K562 (cell line): Measurements from ENCODE around the gene RAP1A. TPM values are rescaled to one million over a fixed set of nuclear protein-coding genes. Genes with fewer than 3 reads are reported as not detected.
A peak's percentile ranks its signal among the peaks of the same experiment; 100 is the strongest.

Experiments
- CREB3 ChIP-seq: fragments of 450-650 bp; conservative IDR thresholded peaks from 2 replicates; pipeline ENCODE4 v1.6.1; 2016; ENCODE audit warnings: missing genetic modification characterization, low read depth, mild to moderate bottlenecking, missing compliant biosample characterization, moderate library complexity
- DEAF1 ChIP-seq: fragments of 450-650 bp; formaldehyde crosslinking; IDR thresholded peaks from 2 replicates; pipeline ENCODE4 v1.4.0; 2020; ENCODE audit warnings: mild to moderate bottlenecking, moderate library complexity
- ETV1 ChIP-seq: fragments of 450-650 bp; conservative IDR thresholded peaks from 2 replicates; pipeline ENCODE4 v1.6.1; 2016; ENCODE audit warnings: missing genetic modification characterization, control low read depth, low read depth, missing compliant biosample characterization
- MLLT1 ChIP-seq, 2 experiments: fragments of 450-650 bp; IDR thresholded peaks; 2 replicates each; pipeline ENCODE4 v1.6.1; 2016
- NFRKB ChIP-seq: fragments of 450-650 bp; IDR thresholded peaks from 2 replicates; pipeline ENCODE4 v1.6.1; 2016; ENCODE audit warnings: low read depth
- NONO ChIP-seq, 2 experiments: fragments of 200-400 bp in 1 of 2; fragments of 450-650 bp in 1 of 2; formaldehyde crosslinking in 1 of 2; IDR thresholded peaks; 2 replicates each; pipeline ENCODE4 v1.6.1; 2017; ENCODE audit warnings: low read depth in 2 of 2, mild to moderate bottlenecking in 2 of 2, moderate library complexity in 2 of 2, low read length in 1 of 2
- PRDM10 ChIP-seq: fragments of 450-650 bp; IDR thresholded peaks from 2 replicates; pipeline ENCODE4 v1.6.1; 2018; ENCODE audit not compliant: partially characterized antibody
- PRMT5 ChIP-seq: sonication (generic); formaldehyde crosslinking; IDR thresholded peaks from 2 replicates; pipeline ENCODE4 v1.5.0; 2020; ENCODE audit warnings: missing genetic modification reagents
- PTRF ChIP-seq: fragments of 450-650 bp; IDR thresholded peaks from 2 replicates; pipeline ENCODE4 v1.6.1; 2016; ENCODE audit warnings: mild to moderate bottlenecking, missing genetic modification characterization, missing compliant biosample characterization
- RAD21 ChIP-seq, 2 experiments: fragments of 250-450 bp in 1 of 2; fragments of 450-650 bp in 1 of 2; sonication (Bioruptor Pico) in 1 of 2; formaldehyde crosslinking in 1 of 2; IDR thresholded peaks in 1 of 2; conservative IDR thresholded peaks in 1 of 2; 2 replicates each; pipeline versions ENCODE4 v1.4.0 to v1.8.0; 2020 to 2022; ENCODE audit warnings: mild to moderate bottlenecking in 2 of 2, moderate library complexity in 1 of 2
- RBM25 ChIP-seq: fragments of 200-400 bp; formaldehyde crosslinking; IDR thresholded peaks from 2 replicates; pipeline ENCODE4 v1.6.1; 2018; ENCODE audit warnings: low read length, low read depth, moderate library complexity; ENCODE audit not compliant: severe bottlenecking
- RCOR1 ChIP-seq, 2 experiments: IDR thresholded peaks; 2 replicates each; pipeline ENCODE4 v1.6.1; 2012; ENCODE audit warnings: low read depth in 2 of 2, low read length in 2 of 2, borderline replicate concordance in 1 of 2, improper control_type of control experiment in 1 of 2
- U2AF2 ChIP-seq: fragments of 200-400 bp; formaldehyde crosslinking; optimal IDR thresholded peaks from 2 replicates; pipeline ENCODE3; 2017; ENCODE audit warnings: low read depth, mild to moderate bottlenecking, low read length
- ZFP91 ChIP-seq: sonication (generic); formaldehyde crosslinking; IDR thresholded peaks from 2 replicates; pipeline ENCODE4 v1.8.0; 2022; ENCODE audit warnings: mild to moderate bottlenecking, missing genetic modification reagents
- ZFPM2 ChIP-seq: fragments of 250-450 bp; sonication (Bioruptor Pico); IDR thresholded peaks from 2 replicates; pipeline ENCODE4 v1.5.1; 2022; ENCODE audit warnings: mild to moderate bottlenecking
- ZFX ChIP-seq: sonication (generic); formaldehyde crosslinking; IDR thresholded peaks from 2 replicates; pipeline ENCODE4 v1.8.0; 2022; ENCODE audit warnings: mild to moderate bottlenecking, missing genetic modification reagents, moderate library complexity
- polyA plus RNA-seq, 8 experiments: library from polyadenylated mRNA; depleted of rRNA in 4 of 8; stranded (reverse) in 5 of 8; unstranded in 3 of 8; fragments of >200 nt; fragmentation: Nextera tagmentation in 2 of 8; fragmentation: Illumina TruSeq in 1 of 8; extraction: Ambion mirVana in 2 of 8; extraction: Trizol in 1 of 8; gene quantifications; 2 replicates each; pipeline versions ENCODE4 v1.2.1 to v1.2.3, GENCODE V29; 2011 to 2014; ENCODE audit warnings: inconsistent platforms in 1 of 8, missing spikeins in 1 of 8
- total RNA-seq, 7 experiments: library from RNA; depleted of rRNA in 6 of 7; stranded (reverse); fragments of >200 nt in 6 of 7; fragmentation: Illumina TruSeq in 2 of 7; extraction: Trizol in 2 of 7; gene quantifications; 2 replicates each; pipeline versions ENCODE4 v1.2.1 to v1.2.3, GENCODE V29; 2011 to 2021; ENCODE audit warnings: low replicate concordance in 1 of 7

The RAP1A gene
- total and polyA plus RNA-seq, 9 of the 15 experiments (the other 6 are each of a cell fraction or from before 2014, with no cell fraction given) = 13.4 to 86.2 (median 32.5) TPM

- no peak for TF ChIP-seq ZFP91 (CRISPR knock-in tag)
- peak; percentile 87 for TF ChIP-seq PRDM10
- no peak; a peak in 1 of 4 replicates for TF ChIP-seq MLLT1 (IDR thresholded peaks at IDR 0.05)
- TF ChIP-seq PTRF = no peak
- no peak for TF ChIP-seq PRMT5
- peak; percentile 66 to 77; a peak in 3 of 4 replicates for TF ChIP-seq NONO (IDR thresholded peaks at IDR 0.05; ENCODE audit: low read depth in 2 of 2, low read length in 1 of 2)
- 0 out of 2 replicates have a peak, but pooled peaks have one; percentile 27 for TF ChIP-seq NFRKB
- TF ChIP-seq CREB3 (tag) = no peak
- no peak for TF ChIP-seq ZFPM2 (CRISPR knock-in tag)
- TF ChIP-seq RCOR1 (IDR thresholded peaks at IDR 0.05; ENCODE audit: borderline replicate concordance in 1 of 2, low read depth in 2 of 2, low read length in 2 of 2) = 0 out of 4 replicates have a peak, but pooled peaks of 1 of the 2 experiments have one; percentile 33
- TF ChIP-seq U2AF2 = no peak
- no peak for TF ChIP-seq RBM25
- peak; percentile 89 for TF ChIP-seq ZFX
- 0 out of 2 replicates have a peak, but pooled peaks have one; percentile 11 for TF ChIP-seq DEAF1 (CRISPR knock-in tag)
- TF ChIP-seq RAD21 (CRISPR knock-in tag; conservative IDR thresholded peaks at IDR 0.05 in 1 of 2, IDR thresholded peaks at IDR 0.05 in 1 of 2) = 0 out of 4 replicates have a peak, but pooled peaks of 1 of the 2 experiments have one; percentile 3
- TF ChIP-seq ETV1 (tag) = no peak
Measured at GRCh38 chr1:111619635-111620440, at the start of gene RAP1A (continued).
